Brain pericyte (primary cell): ENCODE results near the gene CCDC136.

Experiments used
- DNase-seq: peaks from one replicate; pipeline ENCODE4 v3.0.0-alpha.2; 2012; ENCODE audit warnings: low read depth, low spot score

Gene CCDC136

DNA sequence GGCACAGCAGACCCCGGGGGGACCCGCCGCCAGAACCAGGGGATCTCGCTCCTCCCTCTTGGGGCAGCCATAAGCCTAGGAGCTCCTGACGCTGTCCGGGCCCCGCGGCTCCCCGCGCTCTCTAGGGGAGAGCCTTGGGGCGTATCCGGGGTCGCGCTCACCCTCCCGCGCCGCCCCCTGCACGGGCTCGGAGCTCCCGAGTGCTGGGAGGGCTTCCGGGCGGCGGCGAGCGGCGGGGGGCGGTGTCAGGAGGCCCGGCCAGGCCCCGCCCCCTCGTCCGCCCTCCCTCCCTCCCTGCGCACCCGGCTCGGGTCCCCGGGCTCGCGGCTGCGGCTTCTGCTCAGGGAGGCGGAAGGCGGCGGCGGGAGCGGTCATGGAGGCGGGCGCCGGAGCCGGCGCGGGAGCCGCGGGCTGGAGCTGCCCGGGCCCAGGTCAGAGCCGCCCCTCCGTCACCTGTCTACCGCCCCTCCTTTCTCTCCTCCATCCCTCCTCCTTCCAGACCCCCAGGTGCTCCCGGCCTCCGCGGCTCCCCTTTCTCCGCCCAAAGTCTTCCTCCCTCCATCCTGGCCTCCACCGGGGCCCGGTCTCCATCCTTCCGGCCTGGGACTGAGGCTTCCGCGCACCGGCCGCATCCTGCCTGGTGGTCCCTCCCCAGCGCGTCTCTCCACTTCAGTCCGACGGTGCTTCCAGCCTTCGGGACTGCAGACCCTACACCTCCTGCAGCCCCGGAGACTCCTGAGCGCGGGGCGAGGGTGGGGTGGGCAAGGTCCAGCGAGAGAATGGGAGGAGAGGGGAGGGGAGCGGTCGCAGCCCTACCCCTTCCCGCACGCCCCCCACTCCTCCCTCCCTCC, at the start of gene CCDC136:
CCDC136 (plus strand) TSS at position 848 of the 851 bp plus-strand sequence. CDS start 444 bp downstream, outside the sequence.
- no peak for DNase-seq

- DNase-seq: no peak
These were observed 49.6 kb upstream of the CCDC136 start for GRCh38 chr7:128742206-128742605.

- DNase-seq: no peak
These were observed 48.5 kb upstream of the CCDC136 start for GRCh38 chr7:128743112-128743772.

DNA sequence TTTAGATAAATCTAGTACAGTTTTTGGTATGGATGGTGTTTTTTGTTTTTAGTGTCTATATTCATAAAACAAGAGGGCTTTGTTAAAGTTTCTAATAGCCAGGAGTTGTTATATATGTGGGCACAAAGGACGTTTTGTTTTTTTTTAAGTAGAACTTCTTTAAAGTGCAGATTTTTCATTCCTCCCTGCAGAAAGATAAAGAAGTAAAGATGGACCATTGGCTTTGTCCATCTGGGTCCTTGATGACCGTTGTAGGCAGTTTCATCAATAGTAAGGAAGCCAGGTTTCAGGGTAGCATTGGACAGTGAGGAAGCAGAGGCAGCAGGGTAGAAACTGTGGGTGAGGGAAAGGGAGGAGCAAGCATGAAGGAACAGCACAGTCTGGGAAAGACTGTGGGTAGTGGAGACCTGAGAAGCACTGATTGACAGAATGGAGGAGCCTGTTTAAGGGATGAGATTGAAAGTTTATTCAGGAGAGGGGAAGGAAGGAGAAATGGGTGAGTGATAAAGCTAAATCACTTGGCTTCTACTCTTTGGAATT, 47.3 kb upstream of the CCDC136 start:
- no peak for DNase-seq

DNA sequence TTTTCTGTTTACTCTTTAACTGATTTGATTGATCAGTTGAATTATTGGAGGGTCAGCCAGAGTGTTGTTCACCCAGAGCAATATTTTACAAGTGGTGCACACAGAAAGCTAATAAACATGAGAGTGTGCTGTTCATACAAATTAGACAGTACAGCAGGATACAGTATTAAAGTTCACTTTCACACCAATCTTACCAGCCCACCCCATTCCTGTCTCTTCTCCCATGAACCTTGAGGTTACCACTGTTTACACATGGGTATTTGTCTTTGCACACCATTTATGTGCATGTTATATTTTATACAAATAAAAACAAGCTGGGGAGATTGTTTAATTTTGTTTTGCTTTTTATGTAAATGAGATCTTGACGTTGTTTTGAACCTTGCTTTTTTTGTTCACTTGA, 46.1 kb upstream of the CCDC136 start:
- DNase-seq: no peak

DNA sequence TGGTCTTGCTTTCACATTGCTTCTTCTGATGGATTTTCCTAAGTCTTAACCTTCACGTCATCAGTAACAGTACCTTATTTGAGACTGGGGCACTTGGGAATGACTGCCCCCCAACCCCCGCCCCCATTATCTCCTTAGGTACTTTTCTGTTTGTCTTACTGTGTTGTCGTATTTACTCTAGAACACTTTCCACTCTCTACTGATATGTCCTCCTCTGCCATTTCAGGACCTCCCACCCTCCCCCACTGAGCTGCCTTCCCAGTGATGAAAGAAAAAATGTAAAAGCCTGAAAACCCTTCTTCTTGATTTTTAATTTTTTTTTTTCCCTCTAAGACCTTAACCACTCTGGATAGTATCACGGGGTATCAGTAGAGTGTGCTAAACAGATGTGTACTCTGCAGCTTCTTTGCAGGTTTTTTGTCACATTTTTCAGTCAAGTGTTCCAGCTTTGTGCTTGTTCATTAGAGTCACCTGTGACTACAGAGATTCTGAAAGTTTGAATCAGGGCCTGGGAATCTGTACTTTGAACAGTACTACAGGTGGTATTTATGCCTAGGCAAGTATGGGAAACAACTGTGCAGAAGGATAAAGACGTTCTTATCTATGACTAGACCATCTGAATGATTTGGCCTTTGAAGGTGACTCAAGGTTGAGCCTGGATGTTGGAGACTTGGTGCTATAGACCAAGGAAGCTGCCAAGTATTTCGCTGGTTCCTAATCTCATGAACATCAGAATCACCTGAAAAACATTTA, 44.3 kb upstream of the CCDC136 start:
- no peak for DNase-seq

DNA sequence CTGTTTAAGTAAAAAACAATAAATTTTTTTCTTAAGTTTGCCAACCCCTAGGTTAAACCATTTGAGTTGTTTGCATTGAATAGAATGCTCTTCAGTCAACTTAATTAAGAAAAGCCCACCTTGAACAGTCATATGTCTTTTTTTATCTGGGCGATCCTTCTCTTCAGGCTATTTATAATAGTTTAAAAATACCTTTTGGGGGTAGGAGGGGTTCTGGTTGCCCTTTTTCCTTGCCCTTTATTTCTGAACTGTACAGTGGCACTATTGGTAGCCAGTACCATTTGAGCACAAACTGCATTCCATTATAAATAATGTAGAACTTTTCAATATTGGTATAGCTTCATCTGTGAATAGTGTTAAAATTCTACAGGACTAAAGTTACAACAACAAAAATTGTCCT, 39.5 kb upstream of the CCDC136 start:
- no peak for DNase-seq

DNA sequence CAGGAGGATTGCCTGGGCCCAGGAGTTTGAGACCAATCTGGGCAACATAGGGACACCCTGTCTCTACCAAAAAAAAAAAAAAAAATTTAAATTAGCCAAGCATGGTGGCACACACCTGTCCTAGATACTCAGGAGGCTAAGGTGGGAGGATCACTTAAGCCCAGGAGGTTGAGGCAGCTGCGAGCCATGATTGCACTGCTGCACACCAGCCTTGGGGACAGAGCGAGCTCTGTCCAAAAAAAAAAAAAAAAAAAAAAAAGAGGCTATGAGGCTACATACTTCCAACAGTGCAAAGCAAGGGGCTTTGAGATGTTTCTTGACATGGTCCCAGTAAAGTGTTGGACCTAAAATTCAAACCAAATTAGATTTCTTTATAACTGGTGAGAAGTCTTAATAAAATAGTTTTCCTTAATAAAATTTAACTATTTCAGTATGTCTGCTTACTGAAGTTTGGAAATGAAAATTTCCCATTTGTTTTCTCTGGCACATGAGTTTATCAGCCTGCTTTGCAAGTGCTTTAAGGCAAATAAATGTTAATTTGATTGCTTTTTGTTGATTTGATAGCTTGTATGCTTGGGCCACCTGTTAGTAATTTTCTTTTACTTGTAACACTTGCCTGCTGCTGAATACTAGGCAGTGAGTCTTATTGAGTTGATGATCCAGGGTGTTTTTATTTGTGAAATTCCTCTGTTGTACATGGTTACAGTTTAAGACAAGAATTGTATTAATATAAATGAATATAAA, 36.5 kb upstream of the CCDC136 start:
- DNase-seq: no peak

DNA sequence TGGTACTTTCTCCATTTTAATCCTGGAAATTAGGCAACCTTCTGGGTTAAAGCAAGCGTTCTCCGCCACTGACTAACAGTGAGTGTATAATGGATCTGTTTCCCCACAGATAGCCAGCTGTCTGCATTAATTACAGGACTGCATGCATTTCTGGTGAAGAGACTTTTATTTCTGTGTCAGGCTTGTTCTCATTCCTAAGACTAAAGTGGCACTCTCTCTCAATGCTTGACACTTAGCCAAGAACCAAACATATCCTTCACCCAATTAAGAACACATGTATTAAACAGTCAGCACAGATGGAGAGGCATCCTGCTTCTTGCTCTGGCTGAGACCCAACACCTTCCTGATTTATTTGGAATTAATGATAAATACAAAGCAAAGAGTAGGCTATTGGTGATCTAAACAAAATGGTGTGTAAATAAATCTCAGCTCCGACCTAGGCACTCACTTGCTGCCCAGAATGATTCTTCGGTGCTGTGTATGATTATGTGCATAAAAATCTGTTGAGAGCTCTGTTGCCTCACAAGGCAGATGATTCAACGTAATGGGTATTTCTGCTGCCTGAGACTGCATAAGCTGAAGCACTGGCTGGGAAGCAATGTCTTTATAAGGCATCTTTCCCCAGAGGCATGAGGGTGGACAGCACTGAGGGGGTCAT, 35.8 kb upstream of the CCDC136 start:
- DNase-seq: no peak

- no peak for DNase-seq
These were observed 34.6 kb upstream of the CCDC136 start for GRCh38 chr7:128757203-128757602.

GRCh38 chr7:128758553-128758952, 33.2 kb upstream of the CCDC136 start:
- DNase-seq: no peak

GRCh38 chr7:128759242-128759641, 32.5 kb upstream of the CCDC136 start:
- no peak for DNase-seq

DNA sequence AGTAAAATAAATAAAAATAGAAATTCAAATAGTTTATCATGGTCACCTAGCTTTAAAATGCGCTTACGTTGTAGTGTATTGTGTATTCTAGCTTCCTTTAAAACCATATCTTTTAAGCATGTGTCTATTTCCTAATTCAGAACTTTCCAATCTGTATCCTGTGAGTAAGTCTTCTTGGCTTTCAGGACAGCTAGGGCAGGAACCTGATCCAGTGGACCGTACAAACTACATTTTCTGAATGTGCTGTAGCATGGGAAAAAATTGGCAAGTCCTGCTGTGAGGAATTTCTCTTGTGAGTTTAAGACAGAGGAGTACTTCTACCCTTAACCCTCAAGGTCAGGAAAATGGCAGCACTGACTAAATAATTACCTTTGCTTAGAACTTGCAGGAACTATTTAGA, 28.2 kb upstream of the CCDC136 start:
- DNase-seq: no peak

DNA sequence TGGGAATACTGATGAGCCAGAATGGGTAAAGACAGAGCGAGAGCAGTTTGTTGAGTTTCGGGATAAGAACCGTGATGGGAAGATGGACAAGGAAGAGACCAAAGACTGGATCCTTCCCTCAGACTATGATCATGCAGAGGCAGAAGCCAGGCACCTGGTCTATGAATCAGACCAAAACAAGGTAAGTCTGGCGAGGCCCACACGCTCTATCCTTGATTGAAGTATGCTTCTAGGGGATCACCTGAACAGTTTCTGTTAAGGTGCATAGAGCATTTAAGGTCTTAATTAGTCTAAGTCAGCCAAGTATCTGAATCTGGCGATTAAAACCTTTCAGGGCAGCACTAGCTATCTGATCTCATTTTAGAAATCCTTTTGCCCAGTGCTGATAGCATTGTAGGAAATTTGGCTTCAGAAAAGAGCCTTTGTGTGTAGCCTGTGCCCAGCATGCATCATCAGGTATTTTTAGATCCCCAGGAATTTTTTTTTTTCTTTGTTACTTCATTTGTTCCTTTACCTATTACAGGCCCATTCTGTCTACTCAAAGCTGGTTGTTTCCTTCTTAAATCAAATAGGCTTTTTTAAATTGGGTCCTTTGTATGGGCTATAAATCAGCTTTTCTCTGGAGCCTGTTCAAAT, 24.2 kb upstream of the CCDC136 start:
- no peak for DNase-seq

- no peak for DNase-seq
These were observed 21.5 kb upstream of the CCDC136 start for GRCh38 chr7:128770233-128770632.

GRCh38 chr7:128773604-128774003, 18.2 kb upstream of the CCDC136 start:
- DNase-seq: no peak

- no peak for DNase-seq
These were observed 17.6 kb upstream of the CCDC136 start for GRCh38 chr7:128774029-128774689.

DNA sequence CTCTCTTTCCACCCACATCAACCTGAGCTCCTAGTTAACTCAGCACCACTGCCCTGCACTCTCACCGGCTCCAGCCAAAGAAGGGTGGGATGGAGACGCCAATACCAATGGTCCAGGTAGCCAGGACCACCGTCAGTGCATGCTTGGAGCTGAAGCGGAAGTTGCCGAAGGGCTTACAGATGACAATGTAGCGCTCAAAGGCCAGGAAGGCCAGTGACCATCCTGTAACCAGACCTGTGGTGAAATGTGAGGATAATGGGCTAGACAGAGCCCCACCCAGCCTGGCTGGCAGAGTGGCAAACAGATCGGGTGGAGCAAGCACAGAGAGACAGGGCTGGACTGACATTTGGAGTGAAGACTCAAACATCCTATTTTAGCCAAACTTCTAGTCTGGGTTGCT, 16.8 kb upstream of the CCDC136 start:
- DNase-seq: no peak

- no peak for DNase-seq
These were observed 15.9 kb upstream of the CCDC136 start, which contains the start of gene OPN1SW for GRCh38 chr7:128775744-128776474. OPN1SW (minus strand) TSS chr7:128775794; CDS start chr7:128775781, 13 bp downstream.
